HepG2 (cell line): ENCODE results near the gene SPATA33.

Source experiments
- CTCF ChIP-seq: sonication (generic); formaldehyde crosslinking; IDR thresholded peaks from 2 replicates; pipeline ENCODE4 v1.5.0; 2020; ENCODE audit warnings: mild to moderate bottlenecking, missing genetic modification reagents, moderate library complexity
- HNRNPH1 ChIP-seq: fragments of 200-400 bp; formaldehyde crosslinking; optimal IDR thresholded peaks from 2 replicates; pipeline ENCODE3; 2017; ENCODE audit warnings: mild to moderate bottlenecking, low read depth, low read length
- PAX8 ChIP-seq: sonication (generic); formaldehyde crosslinking; IDR thresholded peaks from 2 replicates; pipeline ENCODE4 v1.8.0; 2022; ENCODE audit warnings: mild to moderate bottlenecking, missing genetic modification reagents, borderline replicate concordance
- POLR2A ChIP-seq, 2 experiments: IDR thresholded peaks; 2 replicates each; pipeline ENCODE4 v1.6.1; 2011; ENCODE audit warnings: low read depth in 2 of 2, low read length in 2 of 2, mild to moderate bottlenecking in 1 of 2, moderate library complexity in 1 of 2; ENCODE audit not compliant: insufficient read depth in 1 of 2
- TBL1XR1 ChIP-seq: fragments of 150-350 bp; IDR thresholded peaks from 2 replicates; pipeline ENCODE4 v1.6.1; 2014; ENCODE audit warnings: borderline replicate concordance, low read length; ENCODE audit not compliant: partially characterized antibody
- TFDP2 ChIP-seq: sonication (generic); formaldehyde crosslinking; IDR thresholded peaks from 2 replicates; pipeline ENCODE4 v1.4.0; 2020; ENCODE audit warnings: missing genetic modification reagents
- ZBTB26 ChIP-seq: IDR thresholded peaks from 2 replicates; pipeline ENCODE4 v1.6.1; 2016; ENCODE audit warnings: missing compliant biosample characterization, missing genetic modification reagents, borderline replicate concordance
- ZNF253 ChIP-seq: sonication (generic); formaldehyde crosslinking; IDR thresholded peaks from 2 replicates; pipeline ENCODE4 v1.8.0; 2022; ENCODE audit warnings: mild to moderate bottlenecking, missing genetic modification reagents, borderline replicate concordance
- ZNF660 ChIP-seq: sonication (generic); formaldehyde crosslinking; IDR thresholded peaks from 2 replicates; pipeline ENCODE4 v1.5.1; 2020; ENCODE audit warnings: mild to moderate bottlenecking, low read depth, missing genetic modification reagents, borderline replicate concordance
- TF ChIP-seq, protein P1 (sequence below): sonication (generic); formaldehyde crosslinking; IDR thresholded peaks from 2 replicates; pipeline ENCODE4 v1.4.0; 2020; ENCODE audit warnings: mild to moderate bottlenecking, missing genetic modification reagents

- TF ChIP-seq ZNF660 (CRISPR knock-in tag) = no peak
- no peak for TF ChIP-seq ZNF253 (CRISPR knock-in tag)
- TF ChIP-seq POLR2A (IDR thresholded peaks at IDR 0.05; ENCODE audit: insufficient read depth in 1 of 2, low read depth in 2 of 2, low read length in 2 of 2) = peak; percentile 62 to 72
- TF ChIP-seq HNRNPH1 = no peak
- TF ChIP-seq ZBTB26 (CRISPR knock-in tag) = peak; percentile 82
- 0 out of 2 replicates have a peak, but pooled peaks have one; percentile 13 for TF ChIP-seq PAX8 (CRISPR knock-in tag)
- TF ChIP-seq CTCF (CRISPR knock-in tag) = no peak; the same call in 1 of the 2 replicates
- TF ChIP-seq TFDP2 (CRISPR knock-in tag) = peak; percentile 83
- TF ChIP-seq, protein P1, sequence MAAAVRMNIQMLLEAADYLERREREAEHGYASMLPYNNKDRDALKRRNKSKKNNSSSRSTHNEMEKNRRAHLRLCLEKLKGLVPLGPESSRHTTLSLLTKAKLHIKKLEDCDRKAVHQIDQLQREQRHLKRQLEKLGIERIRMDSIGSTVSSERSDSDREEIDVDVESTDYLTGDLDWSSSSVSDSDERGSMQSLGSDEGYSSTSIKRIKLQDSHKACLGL = peak; percentile 88
- TF ChIP-seq TBL1XR1 = no peak
These were observed at the start of gene SPATA33, which contains the start of gene CHMP1A for GRCh38 chr16:89657442-89658220.
